Fibroblast of skin of left biceps (primary cell): ENCODE results near the gene CLEC4D.
"Not testable (repeated sequence)": the region's sequence is repeated elsewhere in the genome, so short reads cannot be mapped to it uniquely, and the experiment has no call there.

ENCODE experiments used
- DNase-seq, 2 experiments: peaks; one replicate each; pipeline ENCODE4 v3.0.0-alpha.2; 2013; ENCODE audit warnings: low read depth in 2 of 2

The CLEC4D gene

GRCh38 chr12:8532045-8532444 lies 18.7 kb downstream of the CLEC4D start:
- no peak for DNase-seq

- not testable (repeated sequence) for DNase-seq
Measured at GRCh38 chr12:8537820-8538219, 24.5 kb downstream of the CLEC4D start.

- DNase-seq = not testable (repeated sequence)
Measured at GRCh38 chr12:8540831-8541230, 27.5 kb downstream of the CLEC4D start, which contains the start of gene CLEC4E. Gene CLEC4E, minus strand, starts transcription at chr12:8540905. Its CDS starts 108 bp downstream, at chr12:8540797.

GRCh38 chr12:8541562-8541961 lies 28.3 kb downstream of the CLEC4D start:
- DNase-seq = no peak

- peak in 1 of 2 experiments; percentile 19 for DNase-seq
Measured at GRCh38 chr12:8544295-8544694, 31.0 kb downstream of the CLEC4D start.

- no peak for DNase-seq
Measured at GRCh38 chr12:8546591-8546990, 33.3 kb downstream of the CLEC4D start.

GRCh38 chr12:8547645-8548044 lies 34.3 kb downstream of the CLEC4D start:
- no peak for DNase-seq

GRCh38 chr12:8548192-8548591 lies 34.9 kb downstream of the CLEC4D start:
- no peak for DNase-seq

- peak in 1 of 2 experiments; percentile 7 for DNase-seq
Measured at GRCh38 chr12:8549381-8549780, 36.1 kb downstream of the CLEC4D start.

GRCh38 chr12:8553088-8553627 lies 39.9 kb downstream of the CLEC4D start:
- DNase-seq = no peak

- DNase-seq = no peak
Measured at GRCh38 chr12:8554451-8555195, 41.3 kb downstream of the CLEC4D start.

GRCh38 chr12:8556531-8557097 lies 43.3 kb downstream of the CLEC4D start:
- DNase-seq = no peak

- DNase-seq = no peak
Measured at GRCh38 chr12:8559676-8560075, 46.4 kb downstream of the CLEC4D start.

- DNase-seq = no peak
Measured at GRCh38 chr12:8561011-8561410, 47.7 kb downstream of the CLEC4D start.

- no peak for DNase-seq
Measured at GRCh38 chr12:8562310-8562709, 49.0 kb downstream of the CLEC4D start.

GRCh38 chr12:8563356-8563755 lies 50.1 kb downstream of the CLEC4D start:
- DNase-seq = no peak

GRCh38 chr12:8564656-8565055 lies 51.4 kb downstream of the CLEC4D start:
- no peak for DNase-seq

GRCh38 chr12:8566052-8566451 lies 52.7 kb downstream of the CLEC4D start:
- not testable (repeated sequence) for DNase-seq

- DNase-seq = no peak
Measured at GRCh38 chr12:8566525-8566924, 53.2 kb downstream of the CLEC4D start.
